Uterus (tissue), 4 donors: Measurements from ENCODE around the gene ITFG1. TPM values are rescaled to one million over a fixed set of nuclear protein-coding genes. Genes with fewer than 3 reads are reported as not detected.

Source experiments
- DNase-seq, 2 donors: peaks; one replicate each; pipeline ENCODE4 v3.0.0-alpha.2; 2019 to 2020
- H3K27ac ChIP-seq, 2 donors: fragments of 200-600 bp; sonication (generic); 1 replicate in 1 of 2; 2 replicates in 1 of 2; pipeline ENCODE4 v1.5.1; 2016 to 2018
- H3K27me3 ChIP-seq, 2 donors: fragments of 200-600 bp; sonication (generic); one replicate each; pipeline ENCODE4 v1.5.1; 2018 to 2019; ENCODE audit warnings: control low read depth in 1 of 2
- H3K36me3 ChIP-seq, 2 donors: fragments of 200-600 bp; sonication (generic); one replicate each; pipeline ENCODE4 v1.5.1; 2019; ENCODE audit warnings: control low read depth in 1 of 2
- H3K4me1 ChIP-seq, 2 donors: fragments of 200-600 bp; sonication (generic); one replicate each; pipeline ENCODE4 v1.5.1; 2018 to 2019; ENCODE audit warnings: control low read depth in 1 of 2
- H3K4me3 ChIP-seq, 2 donors: fragments of 200-600 bp; sonication (generic); 1 replicate in 1 of 2; 2 replicates in 1 of 2; pipeline ENCODE4 v1.5.1; 2018 to 2019; ENCODE audit warnings: mild to moderate bottlenecking in 1 of 2
- H3K9me3 ChIP-seq, 2 donors: fragments of 200-600 bp; sonication (generic); one replicate each; pipeline ENCODE4 v1.5.1; 2019; ENCODE audit warnings: control low read depth in 1 of 2
- POLR2A ChIP-seq, 2 donors: fragments of 450-650 bp; IDR thresholded peaks; one replicate each; pipeline ENCODE4 v1.6.1; 2016; ENCODE audit warnings: antibody characterized with exemption in 2 of 2, mild to moderate bottlenecking in 1 of 2, moderate library complexity in 1 of 2
- intact Hi-C: fragments of 100-400 bp; cut with DNase I; formaldehyde crosslinking; loops from one replicate; pipeline ENCODE4 v1.15.1; 2023; ENCODE audit warnings: low total_unique reads
- total RNA-seq, 4 donors: library from RNA; depleted of rRNA in 3 of 4; stranded (reverse); fragments of >200 nt in 3 of 4; gene quantifications; one replicate each; pipeline versions ENCODE4 v1.1.0 to v1.2.4, GENCODE V29; 2014 to 2023
- TF ChIP-seq, protein P1 (sequence below), 4 experiments: fragments of 200-600 bp in 2 of 4; fragments of 450-650 bp in 2 of 4; sonication (generic) in 2 of 4; IDR thresholded peaks; one replicate each; pipeline ENCODE4 v1.5.1; 2016 to 2019; ENCODE audit warnings: antibody characterized with exemption in 4 of 4, mild to moderate bottlenecking in 2 of 4, moderate library complexity in 1 of 4
- donor health status: DM: yes; HTN: yes; CAD: no.

Gene ITFG1
- total RNA-seq, 4 donors from 2014 or later: 47.5 to 97.5 (median 67.2) TPM

DNA sequence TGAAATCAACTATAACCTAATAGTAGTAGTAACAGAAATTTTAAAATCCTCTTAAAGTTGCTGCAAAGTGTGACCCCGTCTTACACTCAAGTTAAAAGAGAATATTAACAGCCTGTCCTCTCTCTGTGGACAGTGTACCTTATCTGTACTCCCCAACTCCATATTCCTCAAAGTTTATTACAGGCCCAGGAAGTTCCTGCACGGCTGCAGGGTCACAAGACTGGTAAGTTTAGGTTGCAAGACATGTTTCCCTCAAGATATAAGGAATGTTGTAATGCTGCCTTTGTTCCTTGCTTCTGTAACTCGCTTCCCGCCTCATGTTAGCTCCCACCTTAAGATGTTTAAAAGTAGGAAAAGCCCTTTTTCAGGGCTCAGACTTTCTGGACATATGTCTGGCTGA lies 72.2 kb downstream of the ITFG1 start:
- Histone ChIP-seq H3K27ac (no peak overlapping the region), H3K27me3 (no peaks in the 10 kb centered on the region), H3K4me3 (no peak overlapping the region), H3K9me3 (no peaks in the 10 kb centered on the region), H3K4me1 (no peaks in the 10 kb centered on the region), H3K36me3 (no peaks in the 10 kb centered on the region)
- no peak for TF ChIP-seq POLR2A (IDR thresholded peaks at IDR 0.05)
- TF ChIP-seq, protein P1, sequence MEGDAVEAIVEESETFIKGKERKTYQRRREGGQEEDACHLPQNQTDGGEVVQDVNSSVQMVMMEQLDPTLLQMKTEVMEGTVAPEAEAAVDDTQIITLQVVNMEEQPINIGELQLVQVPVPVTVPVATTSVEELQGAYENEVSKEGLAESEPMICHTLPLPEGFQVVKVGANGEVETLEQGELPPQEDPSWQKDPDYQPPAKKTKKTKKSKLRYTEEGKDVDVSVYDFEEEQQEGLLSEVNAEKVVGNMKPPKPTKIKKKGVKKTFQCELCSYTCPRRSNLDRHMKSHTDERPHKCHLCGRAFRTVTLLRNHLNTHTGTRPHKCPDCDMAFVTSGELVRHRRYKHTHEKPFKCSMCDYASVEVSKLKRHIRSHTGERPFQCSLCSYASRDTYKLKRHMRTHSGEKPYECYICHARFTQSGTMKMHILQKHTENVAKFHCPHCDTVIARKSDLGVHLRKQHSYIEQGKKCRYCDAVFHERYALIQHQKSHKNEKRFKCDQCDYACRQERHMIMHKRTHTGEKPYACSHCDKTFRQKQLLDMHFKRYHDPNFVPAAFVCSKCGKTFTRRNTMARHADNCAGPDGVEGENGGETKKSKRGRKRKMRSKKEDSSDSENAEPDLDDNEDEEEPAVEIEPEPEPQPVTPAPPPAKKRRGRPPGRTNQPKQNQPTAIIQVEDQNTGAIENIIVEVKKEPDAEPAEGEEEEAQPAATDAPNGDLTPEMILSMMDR (IDR thresholded peaks at IDR 0.05): no peak
- intact Hi-C loops: no loop called here
- DNase-seq: no peak

DNA sequence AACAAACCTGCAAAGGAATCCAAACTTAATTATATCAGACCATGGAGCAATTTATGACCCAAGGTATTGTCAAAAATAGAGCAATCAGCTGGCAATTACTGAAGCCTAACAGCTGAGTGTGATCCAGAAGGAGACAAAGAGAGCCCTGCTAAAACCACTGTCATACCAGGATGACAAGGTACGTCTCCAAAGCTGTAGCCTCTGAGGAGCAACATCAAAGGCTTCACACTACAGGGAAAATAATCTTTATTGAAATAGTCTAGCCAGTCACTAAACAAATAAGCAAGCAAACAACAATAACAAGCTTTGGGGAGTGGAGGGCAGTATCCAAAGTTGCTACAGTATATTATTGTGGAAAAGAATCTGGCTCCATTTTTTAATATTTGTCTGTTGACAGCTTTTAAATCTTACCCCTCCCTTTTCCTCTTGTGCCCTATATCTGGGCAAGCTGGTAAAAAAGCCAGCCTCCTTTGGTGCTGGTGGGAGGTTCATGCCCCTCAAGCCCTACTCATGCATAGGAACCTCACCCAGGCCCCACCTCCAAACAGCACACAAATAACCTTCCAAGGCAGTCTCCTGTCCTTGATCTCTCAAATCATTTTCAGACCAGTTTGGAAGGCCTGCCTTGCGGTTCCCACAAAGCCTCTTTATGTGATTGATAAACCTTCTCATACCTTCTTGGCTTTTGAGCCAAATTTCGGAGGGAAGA lies 73.7 kb downstream of the ITFG1 start:
- intact Hi-C loops: no loop called here

GRCh38 chr16:47386201-47386718 lies 74.6 kb downstream of the ITFG1 start:
- H3K36me3 ChIP-seq: no peaks in the 10 kb centered on the region
- no peaks in the 10 kb centered on the region for H3K4me1 ChIP-seq
- TF ChIP-seq, protein P1 (IDR thresholded peaks at IDR 0.05): no peak
- TF ChIP-seq POLR2A (IDR thresholded peaks at IDR 0.05): no peak
- H3K4me3 ChIP-seq: no peak overlapping the region
- no peak overlapping the region for H3K27ac ChIP-seq
- no peak for DNase-seq
- H3K27me3 ChIP-seq: no peaks in the 10 kb centered on the region
- intact Hi-C loops: no loop called here
- H3K9me3 ChIP-seq: no peaks in the 10 kb centered on the region

More for the DNA sequence above, 73.7 kb downstream of the ITFG1 start:
- TF ChIP-seq POLR2A (IDR thresholded peaks at IDR 0.05): no peak
- TF ChIP-seq, protein P1 (IDR thresholded peaks at IDR 0.05): no peak
- Histone ChIP-seq H3K27me3 (no peaks in the 10 kb centered on the region), H3K36me3 (no peaks in the 10 kb centered on the region), H3K27ac (no peak overlapping the region), H3K4me1 (no peaks in the 10 kb centered on the region), H3K9me3 (no peaks in the 10 kb centered on the region), H3K4me3 (no peak overlapping the region)
- no peak for DNase-seq

DNA sequence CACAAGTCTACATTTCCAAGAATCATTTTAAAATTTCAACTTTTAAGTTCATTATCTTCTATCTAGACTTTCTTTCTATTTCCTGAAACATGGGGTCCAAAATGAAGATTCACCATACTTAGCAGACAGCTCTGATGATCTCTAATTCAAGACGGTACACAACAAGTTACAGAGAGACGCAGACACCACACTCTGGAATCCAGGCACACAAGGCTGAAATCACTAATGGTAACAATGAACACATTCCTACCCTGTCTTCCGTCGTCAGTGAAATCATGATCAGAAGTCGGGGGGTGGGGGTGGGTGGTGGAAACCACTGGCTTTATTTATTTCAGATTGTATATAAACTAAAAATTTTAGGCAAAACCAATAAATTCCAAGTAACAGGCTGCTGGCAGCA lies 78.5 kb downstream of the ITFG1 start:
- DNase-seq: no peak
- Histone ChIP-seq H3K4me3 (no peak overlapping the region), H3K4me1 (no peaks in the 10 kb centered on the region), H3K27ac (no peak overlapping the region), H3K36me3 (no peaks in the 10 kb centered on the region), H3K27me3 (no peaks in the 10 kb centered on the region), H3K9me3 (no peaks in the 10 kb centered on the region)
- TF ChIP-seq POLR2A (IDR thresholded peaks at IDR 0.05): no peak
- TF ChIP-seq, protein P1 (IDR thresholded peaks at IDR 0.05): no peak
- intact Hi-C loops: no loop called here

- no peak for DNase-seq
- Histone ChIP-seq H3K27me3 (no peaks in the 10 kb centered on the region), H3K27ac (no peak overlapping the region), H3K4me3 (no peak overlapping the region), H3K4me1 (no peaks in the 10 kb centered on the region), H3K36me3 (no peaks in the 10 kb centered on the region), H3K9me3 (no peaks in the 10 kb centered on the region)
- intact Hi-C loops: no loop called here
- TF ChIP-seq, protein P1 (IDR thresholded peaks at IDR 0.05): no peak
- no peak for TF ChIP-seq POLR2A (IDR thresholded peaks at IDR 0.05)
Measured at GRCh38 chr16:47377154-47377553, 83.7 kb downstream of the ITFG1 start.
